IMR-90 (cell line): ENCODE measurements around the gene CMPK2. TPM values are rescaled to one million over a fixed set of nuclear protein-coding genes. Genes with fewer than 3 reads are reported as not detected.

ENCODE experiments used
- ATAC-seq: fragments of 200-7000 bp; cut with Tn5 transposase; 2 replicates; pipeline ENCODE4 v1.9.1; 2020; ENCODE audit warnings: low read depth, mild to moderate bottlenecking, moderate library complexity
- BruUV-seq: library from RNA; stranded (reverse); fragments of 400-500 nt; replicated peaks from 2 replicates; lab custom pipeline; 2021; lab: Mats Ljungman, UMichigan
- CTCF ChIA-PET: fragments of 300-600 bp; formaldehyde crosslinking; extraction: SDS; loops from one replicate; lab custom pipeline; 2021; ENCODE audit warnings: antibody characterized with exemption; lab: Yijun Ruan, JAX
- POLR2A ChIA-PET: fragments of 300-600 bp; sonication (Branson Sonifier 250); formaldehyde crosslinking; loops from one replicate; lab custom pipeline; 2022; ENCODE audit warnings: antibody characterized with exemption; ENCODE audit not compliant: unreplicated experiment; lab: Charles Lee
- DNase-seq: peaks from one replicate; pipeline ENCODE4 v3.0.0; 2013
- H2AFZ ChIP-seq: replicated peaks from 2 replicates; pipeline ENCODE3; 2013; ENCODE audit warnings: low read length, mild to moderate bottlenecking; ENCODE audit not compliant: poor library complexity
- H2AK5ac ChIP-seq: 2 replicates; pipeline ENCODE4 v1.6.1; 2013; ENCODE audit warnings: low read depth, low read length, inconsistent platforms
- H2AK9ac ChIP-seq: replicated peaks from 2 replicates; pipeline ENCODE3; 2013; ENCODE audit warnings: mild to moderate bottlenecking, low read depth, low read length, moderate library complexity; ENCODE audit not compliant: poor library complexity
- H2BK120ac ChIP-seq: 2 replicates; pipeline ENCODE4 v1.6.1; 2013; ENCODE audit warnings: low read depth, low read length, inconsistent platforms
- H2BK15ac ChIP-seq: 3 replicates; pipeline ENCODE4 v1.6.1; 2013; ENCODE audit warnings: low read depth, low read length, inconsistent platforms
- H2BK20ac ChIP-seq: 2 replicates; pipeline ENCODE4 v1.6.1; 2013; ENCODE audit warnings: low read depth, mild to moderate bottlenecking, inconsistent platforms, low read length, moderate library complexity
- H2BK5ac ChIP-seq: 2 replicates; pipeline ENCODE4 v1.6.1; 2013; ENCODE audit warnings: mild to moderate bottlenecking, low read depth, low read length, inconsistent platforms; ENCODE audit not compliant: poor library complexity, severe bottlenecking
- H3K14ac ChIP-seq: replicated peaks from 2 replicates; pipeline ENCODE4 v1.6.1; 2013; ENCODE audit warnings: low read depth, low read length, inconsistent platforms
- H3K18ac ChIP-seq: 2 replicates; pipeline ENCODE4 v1.6.1; 2013; ENCODE audit warnings: low read depth, low read length, control low read depth
- H3K23ac ChIP-seq: 2 replicates; pipeline ENCODE4 v1.6.1; 2013; ENCODE audit warnings: low read depth, low read length, inconsistent platforms
- H3K27ac ChIP-seq: 2 replicates; pipeline ENCODE4 v1.5.1; 2013; ENCODE audit warnings: mild to moderate bottlenecking, control low read depth, low read length; ENCODE audit not compliant: insufficient read depth
- H3K27me3 ChIP-seq: 2 replicates; pipeline ENCODE4 v1.6.1; 2013; ENCODE audit warnings: low read length; ENCODE audit not compliant: control insufficient read depth, insufficient read depth
- H3K36me3 ChIP-seq: 2 replicates; pipeline ENCODE4 v1.6.1; 2013; ENCODE audit warnings: low read length, mixed read lengths; ENCODE audit not compliant: control insufficient read depth, insufficient read depth
- H3K4ac ChIP-seq: 2 replicates; pipeline ENCODE4 v1.6.1; 2013; ENCODE audit warnings: low read depth, low read length, inconsistent platforms
- H3K4me1 ChIP-seq: 2 replicates; pipeline ENCODE4 v1.6.1; 2013; ENCODE audit warnings: low read length, mixed read lengths; ENCODE audit not compliant: control insufficient read depth, insufficient read depth
- H3K4me2 ChIP-seq: 2 replicates; pipeline ENCODE4 v1.6.1; 2013; ENCODE audit warnings: low read depth, mild to moderate bottlenecking, control low read depth, low read length, moderate library complexity
- H3K4me3 ChIP-seq: 2 replicates; pipeline ENCODE4 v1.5.1; 2013; ENCODE audit warnings: low read depth, mild to moderate bottlenecking, control low read depth, low read length, moderate library complexity; ENCODE audit not compliant: insufficient read depth
- H3K56ac ChIP-seq: 2 replicates; pipeline ENCODE4 v1.6.1; 2013; ENCODE audit warnings: low read length, inconsistent platforms; ENCODE audit not compliant: insufficient read depth; ENCODE audit errors: extremely low read depth
- H3K79me1 ChIP-seq, 2 experiments: 2 replicates each; pipeline ENCODE4 v1.6.1; 2013; ENCODE audit warnings: low read length in 2 of 2, inconsistent platforms in 1 of 2, low read depth in 1 of 2
- H3K9ac ChIP-seq: 2 replicates; pipeline ENCODE4 v1.6.1; 2013; ENCODE audit warnings: low read depth, low read length, control low read depth
- H3K9me1 ChIP-seq: 2 replicates; pipeline ENCODE4 v1.6.1; 2013; ENCODE audit warnings: low read length, inconsistent platforms; ENCODE audit not compliant: insufficient read depth
- H3K9me3 ChIP-seq: 2 replicates; pipeline ENCODE4 v1.6.1; 2013; ENCODE audit warnings: low read length; ENCODE audit not compliant: control insufficient read depth, insufficient read depth
- H4K20me1 ChIP-seq: 2 replicates; pipeline ENCODE4 v1.6.1; 2013; ENCODE audit warnings: low read length, inconsistent platforms; ENCODE audit not compliant: insufficient read depth
- H4K5ac ChIP-seq: 2 replicates; pipeline ENCODE4 v1.6.1; 2013; ENCODE audit warnings: mild to moderate bottlenecking, low read depth, low read length, control low read depth
- H4K8ac ChIP-seq, 2 experiments: 2 replicates each; pipeline ENCODE4 v1.6.1; 2013; ENCODE audit warnings: low read depth in 2 of 2, low read length in 2 of 2, control low read depth in 1 of 2, inconsistent platforms in 1 of 2
- H4K91ac ChIP-seq: 2 replicates; pipeline ENCODE4 v1.6.1; 2013; ENCODE audit warnings: low read depth, low read length, inconsistent platforms; ENCODE audit not compliant: insufficient read depth
- BHLHE40 ChIP-seq: fragments of 150-350 bp; IDR thresholded peaks from 2 replicates; pipeline ENCODE4 v1.6.1; 2016; ENCODE audit warnings: mild to moderate bottlenecking, low read depth, low read length
- CEBPB ChIP-seq: IDR thresholded peaks from 2 replicates; pipeline ENCODE4 v1.6.1; 2012; ENCODE audit warnings: low read depth, low read length, improper control_type of control experiment
- CHD1 ChIP-seq: IDR thresholded peaks from 2 replicates; pipeline ENCODE4 v1.6.1; 2012; ENCODE audit warnings: low read depth, low read length, improper control_type of control experiment
- CTCF ChIP-seq: conservative IDR thresholded peaks from 2 replicates; pipeline ENCODE4 v1.5.1; 2012; ENCODE audit warnings: mild to moderate bottlenecking, low read depth, low read length, improper control_type of control experiment
- ELK1 ChIP-seq: fragments of 150-350 bp; IDR thresholded peaks from 2 replicates; pipeline ENCODE4 v1.6.1; 2016; ENCODE audit warnings: low read depth, mild to moderate bottlenecking, low read length, moderate library complexity, borderline replicate concordance
- FOS ChIP-seq: fragments of 150-350 bp; IDR thresholded peaks from 2 replicates; pipeline ENCODE4 v1.6.1; 2016; ENCODE audit warnings: low read depth, low read length
- MAFK ChIP-seq: IDR thresholded peaks from 2 replicates; pipeline ENCODE4 v1.6.1; 2012; ENCODE audit warnings: low read depth, low read length, improper control_type of control experiment
- MAZ ChIP-seq: IDR thresholded peaks from 2 replicates; pipeline ENCODE4 v1.6.1; 2012; ENCODE audit warnings: low read depth, mild to moderate bottlenecking, low read length, improper control_type of control experiment, moderate library complexity, borderline replicate concordance
- MXI1 ChIP-seq: IDR thresholded peaks from 2 replicates; pipeline ENCODE4 v1.6.1; 2012; ENCODE audit warnings: low read depth, mild to moderate bottlenecking, low read length, moderate library complexity, borderline replicate concordance
- NFE2L2 ChIP-seq: fragments of 150-350 bp; IDR thresholded peaks from 2 replicates; pipeline ENCODE4 v1.6.1; 2016; ENCODE audit warnings: low read depth, mild to moderate bottlenecking, low read length
- POLR2A ChIP-seq: IDR thresholded peaks from 2 replicates; pipeline ENCODE4 v1.6.1; 2012; ENCODE audit warnings: mild to moderate bottlenecking, low read depth, low read length
- RAD21 ChIP-seq: IDR thresholded peaks from 2 replicates; pipeline ENCODE4 v1.6.1; 2012; ENCODE audit warnings: low read length, improper control_type of control experiment
- RCOR1 ChIP-seq: IDR thresholded peaks from 2 replicates; pipeline ENCODE4 v1.6.1; 2012; ENCODE audit warnings: mild to moderate bottlenecking, low read length, improper control_type of control experiment; ENCODE audit not compliant: insufficient replicate concordance
- RFX5 ChIP-seq: IDR thresholded peaks from 2 replicates; pipeline ENCODE4 v1.8.0; 2012; ENCODE audit warnings: low read depth, mild to moderate bottlenecking, low read length, moderate library complexity
- SMC3 ChIP-seq: fragments of 150-350 bp; IDR thresholded peaks from 2 replicates; pipeline ENCODE4 v1.6.1; 2016; ENCODE audit warnings: low read depth, mild to moderate bottlenecking, antibody characterized with exemption, low read length, moderate library complexity
- USF2 ChIP-seq: fragments of 150-350 bp; IDR thresholded peaks from 2 replicates; pipeline ENCODE4 v1.6.1; 2017; ENCODE audit warnings: mild to moderate bottlenecking, antibody characterized with exemption, low read length, low read depth
- WGBS, 2 experiments: methylation state at CpG; one replicate each; pipeline versions ENCODE4 v1.1.5 to v1.1.7; 2013; ENCODE audit warnings: missing lambda C conversion rate in 2 of 2; ENCODE audit not compliant: insufficient read length in 1 of 2; ENCODE audit errors: extremely low coverage in 2 of 2; 5-methylcytosine and 5-hydroxymethylcytosine counted together
- dilution Hi-C: fragments of 300-500 bp; cut with HindIII; formaldehyde crosslinking; loops from one replicate; pipeline ENCODE4 v1.14.3; 2018; ENCODE audit warnings: low sequenced_read_pairs; ENCODE audit not compliant: unreplicated experiment
- in situ Hi-C: fragments of 300-500 bp; cut with MboI; formaldehyde crosslinking; loops from 3 replicates; pipeline ENCODE4 v1.14.3; 2019; ENCODE audit warnings: low sequenced_read_pairs, inconsistent platforms, mixed read lengths
- intact Hi-C: fragments of 100-400 bp; cut with micrococcal nuclease; formaldehyde crosslinking; loops from 2 replicates; pipeline ENCODE4 v1.10.0; 2022
- polyA plus RNA-seq, 3 experiments: library from polyadenylated mRNA; depleted of rRNA; stranded (reverse); fragments of >200 nt; gene quantifications; 2 replicates each; pipeline ENCODE4 v1.2.3, GENCODE V29; 2012; ENCODE audit warnings: low replicate concordance in 1 of 3
- total RNA-seq: library from RNA; depleted of rRNA; stranded (reverse); fragments of >200 nt; gene quantifications from 2 replicates; pipeline ENCODE4 v1.2.3, GENCODE V29; 2012

Gene CMPK2
- total and polyA plus RNA-seq, 2 of the 4 experiments (the other 2 are of a cell fraction), result 0.03 to 0.18 TPM

- POLR2A ChIA-PET, result no interaction called here
- no peak overlapping the region for H2AK9ac ChIP-seq
- ATAC-seq (no peak), DNase-seq (no peak)
- no peak overlapping the region for H3K18ac ChIP-seq
- no peak overlapping the region for H4K8ac ChIP-seq
- BruUV-seq, result no TSS peak
- H2AK5ac ChIP-seq, result no peak overlapping the region
- H3K4me3 ChIP-seq, result no peak overlapping the region
- H2BK120ac ChIP-seq, result no peak overlapping the region
- no peak overlapping the region for H3K4me2 ChIP-seq
- no peak overlapping the region for H3K23ac ChIP-seq
- TF ChIP-seq SMC3 (no peak), MXI1 (no peak), RAD21 (no peak), MAZ (no peak), BHLHE40 (no peak), USF2 (no peak), CHD1 (no peak), MAFK (no peak), CEBPB (no peak), CTCF (no peak), POLR2A (no peak), NFE2L2 (no peak), ELK1 (no peak), RCOR1 (no peak), RFX5 (no peak), FOS (no peak)
- H3K56ac ChIP-seq, result no peak overlapping the region
- H4K20me1 ChIP-seq, result no peaks in the 10 kb centered on the region
- H3K27me3 ChIP-seq, result no peaks in the 10 kb centered on the region; the same call in 1 of the 2 replicates
- H2BK15ac ChIP-seq, result no peak overlapping the region
- intact Hi-C loops (no loop called here), dilution Hi-C loops (no loop called here), in situ Hi-C loops (no loop called here)
- no peak overlapping the region for H3K27ac ChIP-seq
- CTCF ChIA-PET, result no interaction called here
- H3K9me1 ChIP-seq, result no peaks in the 10 kb centered on the region
- no peaks in the 10 kb centered on the region for H3K9me3 ChIP-seq
- WGBS, 2 experiments, result 80% methylated on average over 5 of the region's 10 CpGs; no CpG with 5 or more reads in 1 of the 2 experiments
- H3K9ac ChIP-seq, result no peak overlapping the region
- H3K36me3 ChIP-seq, result no peaks in the 10 kb centered on the region
- no peaks in the 10 kb centered on the region for H3K4me1 ChIP-seq
- no peaks in the 10 kb centered on the region for H3K79me1 ChIP-seq
- no peak overlapping the region for H4K5ac ChIP-seq
- H2AFZ ChIP-seq, result no peak overlapping the region
- no peak overlapping the region for H2BK20ac ChIP-seq
- no peak overlapping the region for H4K91ac ChIP-seq
- no peak overlapping the region for H3K14ac ChIP-seq
- no peak overlapping the region for H3K4ac ChIP-seq
- H2BK5ac ChIP-seq, result no peak overlapping the region
Observed at GRCh38 chr2:6814312-6814711, 51.4 kb downstream of the CMPK2 start.
